SU-DHL-6 (cell line): ENCODE data around the gene SMARCD3.

Experiments
- H2AFZ ChIP-seq: fragments of 200-600 bp; sonication (generic); 2 replicates; pipeline ENCODE4 v1.6.1; 2014; ENCODE audit warnings: low read depth, mild to moderate bottlenecking, moderate library complexity, mixed read lengths, antibody characterized with exemption, low read length; ENCODE audit not compliant: severe bottlenecking
- H3F3A ChIP-seq: fragments of 200-600 bp; shearing (Covaris generic); 2 replicates; pipeline ENCODE4 v1.6.0; 2016; ENCODE audit warnings: antibody characterized with exemption, mild to moderate bottlenecking; ENCODE audit not compliant: insufficient read depth
- H3K27ac ChIP-seq: fragments of 200-600 bp; sonication (generic); 2 replicates; pipeline ENCODE4 v1.5.1; 2016; ENCODE audit warnings: low read depth, mild to moderate bottlenecking, low read length, moderate library complexity, mixed read lengths
- H3K27me3 ChIP-seq: fragments of 200-600 bp; sonication (generic), shearing (Covaris generic); 2 replicates; pipeline ENCODE4 v1.6.0; 2014; ENCODE audit warnings: mild to moderate bottlenecking, low read length
- H3K36me3 ChIP-seq: fragments of 200-600 bp; sonication (generic); 2 replicates; pipeline ENCODE4 v1.6.1; 2014; ENCODE audit warnings: mild to moderate bottlenecking, low read length, mixed read lengths
- H3K4me2 ChIP-seq: fragments of 300-600, 200-600 bp; shearing (Covaris generic), sonication (generic); 2 replicates; pipeline ENCODE4 v1.6.0; 2014; ENCODE audit warnings: low read length, low read depth, mild to moderate bottlenecking; ENCODE audit not compliant: poor library complexity, severe bottlenecking
- H3K4me3 ChIP-seq: fragments of 200-600 bp; sonication (generic); 2 replicates; pipeline ENCODE4 v1.5.1; 2014; ENCODE audit warnings: antibody characterized with exemption, low read length, mild to moderate bottlenecking, mixed read lengths; ENCODE audit not compliant: insufficient read depth, poor library complexity, severe bottlenecking
- H3K79me2 ChIP-seq: fragments of 200-600 bp; sonication (generic); 2 replicates; pipeline ENCODE4 v1.6.1; 2014; ENCODE audit warnings: mild to moderate bottlenecking, low read length, moderate library complexity; ENCODE audit not compliant: insufficient read depth
- H3K9ac ChIP-seq: fragments of 200-600 bp; sonication (generic); 2 replicates; pipeline ENCODE4 v1.7.0; 2014; ENCODE audit warnings: mild to moderate bottlenecking, low read length
- H3K9me2 ChIP-seq: fragments of 200-600 bp; sonication (generic); replicated peaks from 2 replicates; pipeline ENCODE4 v1.6.1; 2014; ENCODE audit warnings: low read length; ENCODE audit not compliant: insufficient read depth
- H3K9me3 ChIP-seq: fragments of 200-600 bp; sonication (generic); 2 replicates; pipeline ENCODE4 v1.6.1; 2014; ENCODE audit warnings: low read length, mixed read lengths; ENCODE audit not compliant: insufficient read depth
- H4K20me1 ChIP-seq: fragments of 200-600 bp; sonication (generic); 2 replicates; pipeline ENCODE4 v1.6.1; 2014; ENCODE audit warnings: low read depth, mild to moderate bottlenecking, antibody characterized with exemption, low read length, moderate library complexity, mixed read lengths
- EZH2phosphoT487 ChIP-seq: fragments of 200-600 bp; sonication (generic), shearing (Covaris generic); conservative IDR thresholded peaks from 2 replicates; pipeline ENCODE4 v1.6.1; 2018; ENCODE audit warnings: mild to moderate bottlenecking, antibody characterized with exemption, low read length, moderate library complexity, mixed read lengths
- TF ChIP-seq, protein P1 (sequence below): fragments of 200-600 bp; sonication (generic); IDR thresholded peaks from one replicate; pipeline ENCODE4 v1.5.1; 2017; ENCODE audit warnings: antibody characterized with exemption, mild to moderate bottlenecking, low read length, moderate library complexity; ENCODE audit not compliant: insufficient read depth, poor library complexity, severe bottlenecking

The SMARCD3 gene

DNA sequence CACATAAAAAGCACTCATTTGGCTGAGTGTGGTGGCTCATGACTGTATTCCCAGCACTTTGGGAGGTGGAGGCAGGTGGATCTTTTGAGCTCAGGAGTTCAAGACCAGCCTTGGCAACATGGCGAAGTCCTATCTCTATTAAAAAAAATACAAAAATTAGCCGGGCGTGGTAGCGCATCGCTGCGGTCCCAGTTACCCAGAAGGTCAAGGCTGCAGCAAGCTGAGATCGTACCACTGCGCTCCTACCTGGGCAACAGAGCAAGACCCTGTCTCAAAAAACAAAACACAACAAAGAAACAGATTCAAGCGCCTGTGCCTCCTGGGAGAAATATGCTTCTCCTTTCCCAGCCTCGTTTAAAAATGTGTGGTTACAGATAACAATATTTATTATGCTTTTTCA lies 19.2 kb downstream of the SMARCD3 start:
- Histone ChIP-seq H4K20me1 (no peaks in the 10 kb centered on the region), H3K27ac (no peak overlapping the region), H3K79me2 (peaks cover 38% of the 10 kb centered on the region), H3K9ac (no peak overlapping the region), H3K27me3 (no peaks in the 10 kb centered on the region), H3K4me3 (no peak overlapping the region), H3F3A (no peaks in the 10 kb centered on the region), H2AFZ (no peak overlapping the region), H3K9me2 (no peaks in the 10 kb centered on the region), H3K36me3 (no peaks in the 10 kb centered on the region), H3K4me2 (no peak overlapping the region), H3K9me3 (no peaks in the 10 kb centered on the region)
- TF ChIP-seq, protein P1, sequence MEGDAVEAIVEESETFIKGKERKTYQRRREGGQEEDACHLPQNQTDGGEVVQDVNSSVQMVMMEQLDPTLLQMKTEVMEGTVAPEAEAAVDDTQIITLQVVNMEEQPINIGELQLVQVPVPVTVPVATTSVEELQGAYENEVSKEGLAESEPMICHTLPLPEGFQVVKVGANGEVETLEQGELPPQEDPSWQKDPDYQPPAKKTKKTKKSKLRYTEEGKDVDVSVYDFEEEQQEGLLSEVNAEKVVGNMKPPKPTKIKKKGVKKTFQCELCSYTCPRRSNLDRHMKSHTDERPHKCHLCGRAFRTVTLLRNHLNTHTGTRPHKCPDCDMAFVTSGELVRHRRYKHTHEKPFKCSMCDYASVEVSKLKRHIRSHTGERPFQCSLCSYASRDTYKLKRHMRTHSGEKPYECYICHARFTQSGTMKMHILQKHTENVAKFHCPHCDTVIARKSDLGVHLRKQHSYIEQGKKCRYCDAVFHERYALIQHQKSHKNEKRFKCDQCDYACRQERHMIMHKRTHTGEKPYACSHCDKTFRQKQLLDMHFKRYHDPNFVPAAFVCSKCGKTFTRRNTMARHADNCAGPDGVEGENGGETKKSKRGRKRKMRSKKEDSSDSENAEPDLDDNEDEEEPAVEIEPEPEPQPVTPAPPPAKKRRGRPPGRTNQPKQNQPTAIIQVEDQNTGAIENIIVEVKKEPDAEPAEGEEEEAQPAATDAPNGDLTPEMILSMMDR, result no peak
- TF ChIP-seq EZH2phosphoT487, result no peak

DNA sequence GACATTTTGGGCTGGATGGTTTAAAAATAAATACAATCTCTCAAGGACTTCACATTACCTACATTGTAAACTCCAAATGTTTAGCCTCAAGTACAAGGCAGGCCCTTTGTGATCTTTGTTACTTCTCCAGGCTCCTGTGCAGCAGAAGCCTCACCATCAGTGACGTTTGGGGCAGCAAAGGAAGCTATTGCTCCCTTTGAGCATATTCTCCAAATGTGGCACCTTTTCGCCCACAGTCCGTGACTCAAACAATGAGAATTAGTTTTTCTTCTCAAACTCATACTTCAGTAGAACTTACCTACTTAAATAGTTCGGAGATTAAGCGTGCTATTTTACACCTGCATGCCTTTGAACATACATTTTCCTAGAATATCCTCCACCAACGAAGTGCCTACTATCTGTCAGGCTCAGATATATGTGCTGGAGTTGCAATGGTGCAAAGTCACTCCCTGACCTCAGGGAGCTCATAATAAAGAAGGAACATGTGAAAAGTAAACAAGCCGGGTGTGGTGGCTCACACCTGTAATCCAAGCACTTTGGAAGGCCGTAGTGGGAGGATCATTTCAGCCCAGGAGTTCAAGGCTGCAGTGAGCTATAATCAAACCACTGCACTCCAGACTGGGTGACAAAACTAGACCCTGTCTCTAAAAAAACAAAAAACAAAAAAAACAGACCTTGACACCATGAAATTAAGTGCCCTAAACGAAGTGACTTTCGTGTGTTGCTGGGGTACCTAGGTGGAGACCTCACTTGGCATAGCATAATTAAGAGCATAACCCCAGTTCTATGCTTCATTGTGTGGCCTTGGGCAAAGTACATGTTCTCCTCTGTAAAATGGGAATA lies 20.2 kb downstream of the SMARCD3 start:
- H3K27me3 ChIP-seq, result no peaks in the 10 kb centered on the region
- peak overlapping the region; percentile 78 for H3K4me2 ChIP-seq
- H3K4me3 ChIP-seq, result peak overlapping the region; percentile 70
- H3F3A ChIP-seq, result no peaks in the 10 kb centered on the region
- H2AFZ ChIP-seq, result peak overlapping the region; percentile 88
- H3K9me3 ChIP-seq, result no peaks in the 10 kb centered on the region
- H3K36me3 ChIP-seq, result no peaks in the 10 kb centered on the region
- no peak for TF ChIP-seq EZH2phosphoT487
- TF ChIP-seq, protein P1, result no peak
- no peaks in the 10 kb centered on the region for H4K20me1 ChIP-seq
- H3K9me2 ChIP-seq, result no peaks in the 10 kb centered on the region
- H3K79me2 ChIP-seq, result peaks cover 28% of the 10 kb centered on the region
- H3K27ac ChIP-seq, result no peak overlapping the region
- H3K9ac ChIP-seq, result peak overlapping the region; percentile 71

DNA sequence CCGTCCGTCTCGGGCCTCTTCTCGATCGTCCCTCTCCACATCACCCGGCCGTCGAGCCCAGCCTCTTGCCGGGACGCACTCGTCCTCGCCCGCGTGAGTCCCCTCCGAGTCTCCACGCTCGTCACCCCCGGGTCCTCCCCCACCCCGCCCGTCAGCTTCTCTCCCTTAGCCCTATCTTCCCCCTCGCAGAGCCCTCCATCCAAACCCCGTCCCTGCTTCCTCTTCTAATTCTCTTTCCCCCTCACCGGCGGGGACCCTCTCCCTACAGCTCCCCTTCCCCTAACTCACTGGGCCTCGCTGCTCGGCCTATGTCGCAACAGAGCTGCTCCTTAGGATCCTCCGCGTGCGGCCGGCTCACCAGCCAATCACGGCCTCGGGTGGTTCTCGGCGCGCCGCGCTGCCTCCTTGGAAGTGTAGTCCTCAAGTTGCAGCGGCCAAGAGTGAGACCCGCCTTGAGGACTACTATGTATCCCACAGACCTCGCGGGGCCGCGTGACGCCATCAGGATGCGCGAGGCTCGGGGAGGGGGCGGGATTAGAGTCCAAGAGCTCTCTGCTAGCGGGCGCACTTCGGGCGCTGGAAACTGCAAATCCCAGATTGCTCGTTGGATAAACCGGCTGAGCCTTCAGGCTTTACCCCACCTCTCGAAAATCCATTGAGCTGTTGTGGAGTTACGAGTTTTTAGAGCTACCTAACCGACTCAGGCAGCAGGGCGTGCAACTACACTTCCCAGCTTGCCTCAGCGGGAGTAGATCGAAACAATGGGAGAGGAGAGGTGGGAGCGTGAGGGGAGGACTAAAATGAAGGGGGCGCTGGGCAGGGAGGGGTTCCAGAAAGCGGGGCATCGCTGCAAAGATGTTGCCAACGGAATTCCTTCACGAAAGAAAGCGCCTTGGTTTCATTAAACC lies 21.4 kb downstream of the SMARCD3 start, which contains the start of gene ABCF2:
TSS of gene ABCF2 (minus strand) at position 331 of the 908 bp plus-strand sequence. CDS start 747 bp downstream, outside the sequence.
- TF ChIP-seq, protein P1, result no peak
- no peak for TF ChIP-seq EZH2phosphoT487
- Histone ChIP-seq H2AFZ (peak within 1 kb of the TSS; percentile 88), H3K79me2 (peaks cover 19% of the 10 kb centered on the region), H3K9me3 (no peaks in the 10 kb centered on the region), H3K9ac (peak within 1 kb of the TSS; percentile 71), H3K4me2 (peak within 1 kb of the TSS; percentile 95), H3K36me3 (0 out of 2 replicates have a peak, but pooled peaks cover 5% of the 10 kb centered on the region), H3K9me2 (no peaks in the 10 kb centered on the region), H3K27me3 (no peaks in the 10 kb centered on the region), H3K27ac (no peak within 1 kb of the TSS), H4K20me1 (no peaks in the 10 kb centered on the region), H3K4me3 (peak within 1 kb of the TSS; percentile 70), H3F3A (no peaks in the 10 kb centered on the region)
